Inferior parietal cortex (tissue), 1 donor: ENCODE data around the gene PLOD1.
"Not testable (repeated sequence)": the region's sequence is repeated elsewhere in the genome, so short reads cannot be mapped to it uniquely, and the experiment has no call there.

ENCODE experiments used
- DNase-seq: peaks from one replicate; pipeline ENCODE4 v3.0.0-alpha.2; 2016; ENCODE audit errors: extremely low spot score

The PLOD1 gene

DNA sequence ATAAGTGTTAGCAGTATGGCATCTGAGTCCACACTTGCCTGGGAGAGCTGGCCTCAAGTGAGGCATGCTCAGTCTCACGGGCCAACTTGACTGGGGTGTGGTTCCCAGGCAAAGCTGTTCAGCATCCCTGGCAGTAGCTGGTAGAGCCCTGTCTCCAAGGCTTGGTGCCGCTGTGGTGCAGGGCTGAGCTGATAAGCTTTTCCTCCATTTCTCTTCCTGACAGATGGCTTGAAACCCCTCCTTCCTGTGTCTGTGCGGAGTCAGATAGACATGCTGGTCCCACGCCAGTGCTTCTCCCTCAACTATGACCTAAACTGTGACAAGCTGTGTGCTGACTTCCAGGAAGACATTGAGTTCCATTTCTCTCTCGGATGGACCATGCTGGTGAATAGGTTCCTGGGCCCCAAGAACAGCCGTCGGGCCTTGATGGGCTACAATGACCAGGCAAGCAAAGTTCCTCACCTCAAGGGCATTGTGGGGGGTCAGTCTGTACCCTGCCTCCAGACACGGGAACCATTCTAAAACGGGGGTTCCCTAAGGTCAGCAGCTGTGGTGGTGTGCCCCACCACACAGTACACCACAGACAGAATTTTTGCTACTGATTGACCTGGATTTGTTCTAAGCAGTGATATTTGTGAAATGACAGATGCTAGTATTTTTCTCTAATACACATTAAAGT is 71.1 kb downstream of the PLOD1 start:
- DNase-seq, result no peak

DNA sequence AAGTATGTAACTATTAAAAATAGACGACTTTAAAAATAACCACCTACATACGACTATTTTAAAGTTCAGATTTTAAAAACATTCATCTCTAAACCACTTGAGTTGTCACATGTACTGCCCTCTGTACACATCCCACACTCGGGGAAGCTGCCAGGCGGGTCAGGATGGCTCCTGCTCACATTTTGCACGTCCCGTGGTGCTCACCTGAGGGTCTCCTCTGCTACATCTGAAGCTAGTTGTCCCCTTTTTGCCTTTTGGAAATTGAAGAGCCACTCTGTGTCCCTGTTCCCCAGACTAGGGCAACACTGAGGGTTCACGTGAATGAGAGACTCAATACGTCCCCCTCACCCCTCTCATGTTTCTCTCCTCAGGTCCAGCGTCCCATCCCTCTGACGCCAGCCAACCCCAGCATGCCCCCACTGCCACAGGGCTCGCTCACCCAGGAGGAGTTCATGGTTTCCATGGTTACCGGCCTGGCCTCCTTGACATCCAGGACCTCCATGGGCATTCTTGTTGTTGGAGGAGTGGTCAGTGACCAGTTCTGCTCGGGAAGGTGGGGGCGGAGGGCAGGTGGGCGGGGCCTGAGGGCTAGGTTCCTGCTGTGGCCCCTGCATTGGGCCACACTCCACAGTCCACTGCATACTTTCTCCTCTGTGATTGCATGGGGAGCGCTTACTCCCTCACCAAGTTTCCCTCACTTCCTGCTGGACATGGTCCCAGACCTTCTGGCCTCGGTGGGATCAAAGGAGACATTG is 71.8 kb downstream of the PLOD1 start:
- no peak for DNase-seq

DNA sequence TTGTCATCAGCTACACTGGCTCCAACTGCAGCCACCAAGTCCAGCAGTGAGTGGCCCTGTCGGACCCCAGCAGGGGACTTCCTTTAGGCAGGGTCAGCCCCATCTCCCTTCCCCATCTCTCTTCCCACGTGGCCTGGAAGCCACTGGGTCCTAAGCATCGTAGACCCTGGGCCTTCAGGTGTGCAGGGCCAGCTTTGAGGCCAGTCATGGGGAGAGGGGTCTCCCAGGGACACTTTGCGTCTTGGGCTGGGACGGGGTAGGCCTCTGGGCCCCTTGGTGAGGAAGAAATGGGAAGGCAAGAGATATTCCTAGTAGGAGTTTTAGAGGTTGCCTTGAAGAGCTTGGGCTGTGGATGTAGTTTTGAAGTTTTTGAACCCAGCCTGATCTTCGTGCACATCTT is 72.7 kb downstream of the PLOD1 start:
- no peak for DNase-seq

DNA sequence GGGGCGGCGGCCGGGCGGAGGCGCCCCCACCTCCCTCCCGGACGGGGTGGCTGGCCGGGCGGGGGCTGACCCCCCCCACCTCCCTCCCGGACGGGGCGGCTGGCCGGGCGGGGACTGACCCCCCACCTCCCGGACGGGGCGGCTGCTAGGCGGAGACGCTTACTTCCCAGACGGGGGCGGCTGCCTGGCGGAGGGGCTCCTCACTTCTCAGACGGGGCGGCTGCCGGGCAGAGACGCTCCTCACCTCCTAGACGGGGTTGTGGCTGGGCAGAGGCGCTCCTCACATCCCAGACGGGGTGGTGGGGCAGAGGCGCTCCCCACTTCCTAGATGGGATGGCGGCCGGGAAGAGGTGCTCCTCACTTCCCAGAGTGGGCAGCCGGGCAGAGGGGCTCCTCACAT is 73.8 kb downstream of the PLOD1 start:
- DNase-seq, result not testable (repeated sequence)

DNA sequence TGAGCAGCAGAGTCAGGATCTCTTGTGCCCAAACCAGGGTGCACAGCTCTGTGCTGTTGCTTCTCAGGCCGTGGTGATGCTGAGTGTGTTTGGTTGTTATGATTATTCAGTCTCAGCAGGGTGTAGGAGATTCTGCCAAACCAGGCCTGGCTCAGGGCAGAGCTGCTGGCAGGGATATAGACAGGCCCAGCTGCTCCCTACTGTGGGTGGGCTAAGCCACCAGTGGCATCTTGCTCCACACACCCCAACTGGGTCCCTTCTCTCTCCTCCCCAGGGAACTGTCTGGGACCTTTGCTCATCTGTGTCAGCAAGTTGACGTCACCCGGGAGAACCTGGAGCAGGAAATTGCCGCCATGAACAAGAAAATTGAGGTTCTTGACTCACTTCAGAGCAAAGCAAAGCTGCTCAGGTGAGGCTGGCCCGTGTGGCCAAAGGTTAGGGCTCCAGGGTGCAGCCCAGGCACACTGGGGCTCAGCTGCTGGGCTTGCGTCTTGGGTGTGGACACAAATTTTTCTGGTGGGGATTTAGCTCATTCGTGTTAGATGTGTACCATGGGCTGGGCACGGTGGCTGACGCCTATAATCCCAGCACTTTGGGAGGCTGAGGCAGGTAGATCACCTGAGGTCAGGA is 74.9 kb downstream of the PLOD1 start:
- no peak for DNase-seq

DNA sequence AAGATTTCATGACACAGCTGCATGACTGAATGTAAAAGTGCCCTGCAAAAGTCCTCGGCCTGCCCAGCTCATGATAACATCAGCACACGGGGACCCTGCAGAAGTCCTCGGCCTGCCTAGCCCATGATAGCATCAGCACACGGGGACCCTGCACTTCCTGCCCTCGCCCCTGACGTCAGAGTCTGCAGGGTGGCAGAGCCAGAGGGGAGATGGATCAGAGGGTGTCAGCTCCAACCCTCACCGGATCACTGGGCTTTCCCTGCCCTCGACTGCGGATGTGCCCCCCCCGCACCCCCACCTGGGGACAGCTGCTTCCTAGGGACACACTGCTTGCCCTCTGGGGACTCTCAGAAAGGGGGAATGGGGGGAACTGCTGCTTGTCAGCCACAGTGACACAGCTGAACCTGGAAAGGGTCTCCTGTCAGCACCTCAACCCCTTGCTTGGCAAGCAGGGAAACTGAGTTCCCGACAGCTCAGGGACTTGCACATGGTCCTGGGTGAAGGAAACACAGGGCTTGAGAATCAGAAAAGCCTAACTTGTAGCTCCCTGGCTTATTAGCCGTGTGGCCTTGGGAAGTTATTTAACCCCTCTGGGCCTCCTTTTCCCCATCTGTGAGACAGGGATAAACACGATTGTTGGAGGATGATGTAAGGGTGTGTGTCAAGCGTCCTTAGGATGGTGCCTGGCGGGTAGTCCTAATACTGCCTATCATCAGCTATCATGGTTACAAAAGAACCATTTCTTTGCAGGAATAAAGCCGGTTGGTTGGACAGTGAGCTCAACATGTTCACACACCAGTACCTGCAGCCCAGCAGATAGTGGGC is 76.4 kb downstream of the PLOD1 start:
- DNase-seq, result no peak

DNA sequence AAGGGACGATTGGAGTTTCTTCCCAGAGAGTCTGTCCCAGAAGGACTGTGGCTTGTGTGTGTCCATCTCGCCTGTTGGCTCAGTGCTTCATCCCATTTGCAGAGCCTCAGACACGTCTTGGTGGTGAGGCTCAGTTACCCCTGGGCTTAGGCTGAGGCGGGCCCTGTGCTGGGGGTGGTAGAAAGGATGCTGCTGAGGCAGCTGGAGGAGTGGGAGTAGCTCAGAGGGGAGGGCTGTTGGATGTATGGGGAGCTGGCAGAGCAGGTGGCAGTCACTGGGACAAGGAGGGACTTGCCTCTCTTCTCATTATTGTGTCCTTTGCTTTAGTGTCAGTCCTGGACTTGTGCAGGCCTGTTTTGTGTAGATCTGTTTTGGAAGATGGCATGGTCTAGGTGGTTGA is 77.5 kb downstream of the PLOD1 start:
- DNase-seq, result no peak

DNA sequence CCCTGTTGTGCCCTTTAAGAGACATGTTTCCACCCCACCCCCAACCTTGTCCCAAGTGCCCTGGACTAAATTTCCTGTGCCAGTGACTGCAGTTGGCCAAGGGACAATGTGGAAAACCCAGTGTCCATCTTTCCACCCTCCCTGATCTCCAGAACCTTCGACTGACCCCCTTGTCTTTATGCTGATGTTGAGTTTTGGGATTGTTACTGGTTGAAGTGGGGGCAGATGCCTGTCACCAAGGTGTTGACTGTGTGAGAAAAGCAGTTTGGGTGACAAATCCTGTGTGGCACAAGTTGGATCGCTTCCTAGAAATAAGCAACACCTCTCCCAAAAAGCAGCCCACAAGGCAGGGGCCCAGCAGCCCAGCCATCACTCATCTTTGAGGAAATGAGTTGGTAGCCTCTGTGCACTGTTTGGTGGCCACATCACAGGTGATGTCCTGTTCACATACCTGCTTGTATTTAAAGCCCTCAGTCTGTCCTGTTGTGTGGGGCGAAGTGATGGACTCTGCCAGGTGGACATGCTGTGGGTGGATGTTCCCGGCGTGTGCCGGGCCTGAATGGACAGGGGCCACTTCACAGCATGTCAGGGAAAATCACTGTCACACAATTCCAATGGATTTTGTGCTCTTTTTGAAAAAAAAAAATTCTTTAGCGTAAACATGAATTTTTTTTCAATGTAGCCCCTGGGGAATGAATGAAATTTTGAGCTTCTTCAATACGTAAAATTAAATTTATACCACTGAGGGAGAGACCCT is 78.2 kb downstream of the PLOD1 start:
- DNase-seq, result no peak

DNA sequence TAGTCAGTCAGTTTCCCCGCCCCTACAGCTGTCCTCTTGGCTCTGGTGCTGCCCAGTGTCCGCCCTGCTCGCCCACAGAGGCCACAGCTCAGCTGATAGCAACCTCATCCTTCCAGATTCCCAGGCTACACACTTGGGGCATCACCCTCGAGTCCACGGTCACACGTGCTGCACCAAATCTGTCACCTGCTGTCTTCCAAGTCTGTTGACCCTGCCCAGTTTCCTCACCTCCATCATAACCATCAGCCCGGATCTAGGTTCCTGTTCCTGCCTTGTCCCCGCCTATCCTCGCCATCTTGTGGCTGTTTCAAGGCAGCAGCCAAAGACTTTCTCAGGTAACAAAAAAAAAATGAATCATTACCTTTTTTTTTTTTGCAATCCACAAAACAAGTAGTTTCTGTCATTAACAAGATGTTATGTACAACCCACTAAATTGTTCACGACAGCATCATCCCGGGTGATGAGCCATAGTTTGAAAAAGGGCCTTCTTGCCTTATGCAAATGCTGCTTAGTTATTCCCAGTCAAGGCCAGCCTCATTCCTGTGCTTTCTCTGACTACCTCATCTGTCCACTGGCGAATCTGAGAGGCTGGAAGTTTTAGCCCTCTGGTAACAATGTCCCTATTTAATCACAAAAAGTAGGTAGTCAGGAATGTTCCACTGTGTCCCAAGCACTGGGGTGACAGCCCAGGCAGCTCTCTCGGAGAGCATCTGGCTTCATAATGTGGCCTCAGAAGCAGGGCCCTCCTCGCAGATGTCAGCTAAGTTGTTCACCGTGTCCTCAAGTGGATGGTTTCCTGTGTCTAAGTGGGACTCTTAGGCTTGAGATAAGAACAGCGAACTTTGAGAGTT is 79.8 kb downstream of the PLOD1 start:
- DNase-seq, result no peak

DNA sequence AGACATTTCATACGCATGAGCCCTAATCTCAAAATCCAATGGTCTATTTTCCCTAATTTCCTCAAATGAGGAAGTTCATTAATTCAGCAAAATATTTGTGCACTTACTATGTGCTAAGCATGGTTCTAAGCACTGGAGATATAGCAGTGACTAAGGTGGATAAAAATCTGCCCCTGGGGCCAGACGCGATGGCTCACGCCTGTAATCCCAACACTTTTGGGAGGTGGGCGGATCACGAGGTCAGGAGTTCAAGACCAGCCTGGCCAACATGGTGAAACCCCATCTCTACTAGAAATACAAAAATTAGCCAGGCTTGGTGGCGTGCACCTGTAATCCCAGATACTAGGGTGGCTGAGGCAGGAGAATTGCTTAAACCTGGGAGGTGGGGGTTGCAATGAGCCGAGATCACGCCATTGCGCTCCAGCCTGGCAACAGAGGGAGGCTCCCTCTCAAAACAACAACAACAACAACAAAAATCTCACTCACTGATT is 80.5 kb downstream of the PLOD1 start:
- no peak for DNase-seq

DNA sequence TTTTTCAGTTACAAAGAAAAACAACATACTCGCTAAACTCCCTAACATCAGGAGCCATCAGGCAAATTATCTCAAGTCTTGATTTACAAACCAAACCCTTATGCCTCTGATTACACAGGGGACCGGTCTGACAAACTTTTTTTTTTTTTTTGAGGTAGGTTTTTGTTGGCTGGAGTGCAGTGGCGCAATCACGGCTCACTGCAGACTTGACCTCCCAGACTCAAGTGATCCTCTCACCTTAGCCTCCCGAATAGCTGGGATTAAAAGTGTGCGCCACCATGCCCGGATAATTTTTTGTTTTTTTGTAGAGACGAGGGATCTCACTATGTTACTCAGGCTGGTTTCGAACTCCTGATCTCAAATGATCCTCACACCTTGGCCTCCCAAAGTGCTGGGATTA is 81.0 kb downstream of the PLOD1 start:
- DNase-seq, result no peak

DNA sequence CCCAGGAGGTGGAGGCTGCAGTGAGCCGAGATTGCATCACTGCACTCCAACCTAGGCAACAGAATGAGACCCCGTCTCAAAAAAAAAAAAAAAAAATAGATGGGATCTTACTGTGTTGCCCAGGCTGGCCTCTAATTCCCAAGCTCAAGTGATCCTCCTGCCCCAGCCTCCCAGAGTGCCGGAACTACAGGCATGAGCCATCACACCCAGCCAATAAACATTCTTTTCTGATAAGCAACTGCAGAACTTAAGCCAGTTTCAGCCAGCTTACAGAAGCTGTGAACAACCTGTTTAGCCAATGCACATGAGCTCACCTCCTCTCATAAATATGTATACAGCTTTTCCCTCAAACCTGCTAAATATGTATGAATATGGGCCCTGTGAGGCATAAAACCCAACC is 81.7 kb downstream of the PLOD1 start:
- DNase-seq, result no peak

DNA sequence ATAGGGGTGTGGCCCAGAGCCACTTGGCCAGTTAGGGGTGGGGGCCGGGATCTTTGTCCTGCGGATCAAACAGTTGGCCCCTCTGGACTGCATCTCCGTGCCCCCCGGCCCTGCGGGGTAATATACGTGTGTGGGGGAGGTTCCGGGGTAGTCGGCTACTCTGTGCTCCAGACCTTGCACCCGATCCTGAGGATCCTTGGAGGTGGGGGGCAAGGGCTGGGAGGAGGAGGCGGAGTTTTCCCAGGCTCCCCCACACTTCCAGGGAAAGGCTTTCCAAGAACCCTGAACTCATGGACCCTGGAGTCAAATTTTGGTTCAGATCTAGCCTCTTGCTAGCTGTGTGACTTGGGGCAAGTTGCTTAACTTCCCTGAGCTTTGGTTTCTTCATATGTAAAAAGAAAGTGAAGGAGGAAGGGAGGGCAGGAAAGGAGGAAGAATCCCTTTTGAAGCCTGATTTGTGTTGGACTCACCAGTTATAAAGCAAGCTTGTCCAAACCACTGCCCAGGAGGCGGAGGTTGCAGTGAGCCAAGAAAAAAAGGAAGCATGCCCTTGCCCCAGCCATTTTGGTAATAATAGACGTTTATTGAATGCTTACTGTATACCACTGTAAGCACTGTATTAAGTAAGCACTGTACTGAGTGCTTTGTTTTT is 85.5 kb downstream of the PLOD1 start:
- no peak for DNase-seq

DNA sequence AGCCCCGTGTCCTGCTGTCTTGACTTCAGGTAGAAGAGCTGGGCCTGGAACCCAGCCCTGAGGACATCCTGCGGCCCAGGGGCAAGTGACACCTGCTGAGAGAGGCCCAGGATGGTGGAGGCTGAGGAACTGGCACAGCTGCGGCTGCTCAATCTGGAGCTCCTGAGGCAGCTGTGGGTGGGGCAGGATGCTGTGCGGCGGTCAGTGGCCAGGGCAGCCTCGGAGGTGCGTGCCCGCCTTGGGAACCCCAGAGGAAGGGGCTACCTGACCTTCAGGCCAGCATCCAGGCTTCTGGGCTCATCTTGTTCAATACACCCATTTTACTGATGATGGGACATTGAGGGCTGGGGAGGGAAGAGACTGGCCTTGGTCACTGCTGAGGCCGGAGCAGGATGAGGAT is 87.1 kb downstream of the PLOD1 start:
- no peak for DNase-seq

DNA sequence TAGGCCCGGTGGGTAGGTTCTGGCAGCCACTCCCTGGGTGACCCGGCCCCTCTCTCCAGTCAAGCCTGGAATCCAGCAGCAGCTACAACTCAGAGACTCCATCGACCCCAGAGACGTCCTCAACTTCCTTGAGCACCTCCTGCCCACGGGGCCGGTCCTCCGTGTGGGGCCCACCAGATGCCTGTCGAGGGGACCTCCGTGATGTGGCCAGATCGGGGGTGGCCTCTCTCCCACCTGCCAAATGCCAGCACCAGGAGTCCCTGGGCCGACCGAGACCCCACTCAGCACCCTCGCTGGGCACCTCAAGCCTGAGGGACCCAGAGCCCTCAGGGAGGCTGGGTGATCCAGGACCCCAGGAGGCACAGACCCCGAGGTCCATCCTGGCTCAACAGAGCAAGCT is 87.5 kb downstream of the PLOD1 start:
- no peak for DNase-seq
